GM12872 (cell line): ENCODE measurements around the gene LDLRAD3.

ENCODE experiments used
- TF ChIP-seq, protein P1 (sequence below): IDR thresholded peaks from 3 replicates; pipeline ENCODE4 v1.5.1; 2011; ENCODE audit warnings: low read depth, mild to moderate bottlenecking, low read length, moderate library complexity; ENCODE audit not compliant: insufficient read depth

Gene LDLRAD3

DNA sequence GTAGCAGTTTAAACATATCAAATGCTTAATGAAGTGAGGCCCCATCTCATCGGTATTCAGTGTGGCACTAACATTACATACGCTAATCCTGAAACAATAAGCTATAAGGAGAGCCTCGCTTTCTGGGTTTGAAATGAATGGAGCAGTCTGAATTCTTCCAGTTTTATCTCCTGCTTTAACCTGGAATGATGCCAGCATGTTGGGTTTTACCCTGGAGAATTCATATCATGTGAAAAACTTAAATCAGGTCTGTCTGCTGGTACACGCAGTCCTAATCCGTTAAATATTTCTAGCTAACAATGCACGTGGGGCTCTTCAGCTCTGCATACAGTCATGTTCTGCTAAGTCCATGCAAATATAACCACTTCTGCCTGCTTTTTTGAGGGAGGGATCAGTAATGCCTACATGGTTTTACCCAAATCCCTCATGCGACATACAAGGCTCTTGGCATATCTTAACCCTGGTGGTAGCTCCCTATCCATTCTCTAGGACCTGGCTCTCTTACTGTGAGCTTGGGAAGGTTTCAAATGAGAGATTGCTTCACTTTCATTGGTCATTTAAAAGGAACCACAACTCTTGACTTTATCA, 252.6 kb downstream of the LDLRAD3 start:
- TF ChIP-seq, protein P1, sequence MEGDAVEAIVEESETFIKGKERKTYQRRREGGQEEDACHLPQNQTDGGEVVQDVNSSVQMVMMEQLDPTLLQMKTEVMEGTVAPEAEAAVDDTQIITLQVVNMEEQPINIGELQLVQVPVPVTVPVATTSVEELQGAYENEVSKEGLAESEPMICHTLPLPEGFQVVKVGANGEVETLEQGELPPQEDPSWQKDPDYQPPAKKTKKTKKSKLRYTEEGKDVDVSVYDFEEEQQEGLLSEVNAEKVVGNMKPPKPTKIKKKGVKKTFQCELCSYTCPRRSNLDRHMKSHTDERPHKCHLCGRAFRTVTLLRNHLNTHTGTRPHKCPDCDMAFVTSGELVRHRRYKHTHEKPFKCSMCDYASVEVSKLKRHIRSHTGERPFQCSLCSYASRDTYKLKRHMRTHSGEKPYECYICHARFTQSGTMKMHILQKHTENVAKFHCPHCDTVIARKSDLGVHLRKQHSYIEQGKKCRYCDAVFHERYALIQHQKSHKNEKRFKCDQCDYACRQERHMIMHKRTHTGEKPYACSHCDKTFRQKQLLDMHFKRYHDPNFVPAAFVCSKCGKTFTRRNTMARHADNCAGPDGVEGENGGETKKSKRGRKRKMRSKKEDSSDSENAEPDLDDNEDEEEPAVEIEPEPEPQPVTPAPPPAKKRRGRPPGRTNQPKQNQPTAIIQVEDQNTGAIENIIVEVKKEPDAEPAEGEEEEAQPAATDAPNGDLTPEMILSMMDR = no peak

DNA sequence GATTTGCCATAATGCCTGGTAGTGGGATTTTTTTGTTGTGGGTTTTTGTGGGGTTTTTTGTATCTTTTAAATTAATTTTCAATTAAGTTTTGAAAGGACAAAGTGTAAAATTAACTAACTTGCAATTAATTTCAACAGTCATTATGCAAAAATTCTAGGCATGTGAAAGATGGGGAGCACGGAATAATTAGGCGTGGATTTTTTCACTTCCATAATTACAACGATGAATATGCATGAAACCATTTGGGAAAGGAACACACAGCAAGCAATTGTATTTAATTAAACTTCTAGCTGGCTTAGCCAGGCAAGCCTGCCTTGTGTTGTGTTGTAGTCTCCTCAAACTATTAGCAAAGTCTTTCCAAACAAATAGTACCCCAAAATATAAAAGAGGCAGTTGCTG, 257.5 kb downstream of the LDLRAD3 start:
- TF ChIP-seq, protein P1 = no peak

- TF ChIP-seq, protein P1 = no peak
Measured at GRCh38 chr11:36205536-36205935, 261.7 kb downstream of the LDLRAD3 start.

DNA sequence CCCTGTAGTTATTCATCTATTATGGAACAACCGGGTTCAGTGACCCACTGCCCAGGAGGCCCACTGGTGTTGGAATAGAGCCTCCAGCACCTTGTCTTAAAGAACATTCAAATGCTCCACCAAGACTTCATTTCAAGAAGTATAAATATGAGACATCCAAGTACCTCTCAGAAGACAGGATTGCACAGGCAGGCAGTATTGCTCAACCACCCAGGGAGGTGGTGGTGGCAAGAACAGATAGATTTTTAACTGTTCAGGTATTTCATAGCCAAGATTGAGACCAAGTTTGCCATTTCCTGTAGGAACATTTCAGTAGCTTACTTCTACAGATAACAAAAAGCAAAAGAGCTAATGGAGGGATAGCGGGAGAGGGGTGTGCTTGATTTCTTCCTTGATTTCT, 266.7 kb downstream of the LDLRAD3 start:
- TF ChIP-seq, protein P1 = no peak

- TF ChIP-seq, protein P1 = no peak
Measured at GRCh38 chr11:36211761-36212430, 268.0 kb downstream of the LDLRAD3 start.

DNA sequence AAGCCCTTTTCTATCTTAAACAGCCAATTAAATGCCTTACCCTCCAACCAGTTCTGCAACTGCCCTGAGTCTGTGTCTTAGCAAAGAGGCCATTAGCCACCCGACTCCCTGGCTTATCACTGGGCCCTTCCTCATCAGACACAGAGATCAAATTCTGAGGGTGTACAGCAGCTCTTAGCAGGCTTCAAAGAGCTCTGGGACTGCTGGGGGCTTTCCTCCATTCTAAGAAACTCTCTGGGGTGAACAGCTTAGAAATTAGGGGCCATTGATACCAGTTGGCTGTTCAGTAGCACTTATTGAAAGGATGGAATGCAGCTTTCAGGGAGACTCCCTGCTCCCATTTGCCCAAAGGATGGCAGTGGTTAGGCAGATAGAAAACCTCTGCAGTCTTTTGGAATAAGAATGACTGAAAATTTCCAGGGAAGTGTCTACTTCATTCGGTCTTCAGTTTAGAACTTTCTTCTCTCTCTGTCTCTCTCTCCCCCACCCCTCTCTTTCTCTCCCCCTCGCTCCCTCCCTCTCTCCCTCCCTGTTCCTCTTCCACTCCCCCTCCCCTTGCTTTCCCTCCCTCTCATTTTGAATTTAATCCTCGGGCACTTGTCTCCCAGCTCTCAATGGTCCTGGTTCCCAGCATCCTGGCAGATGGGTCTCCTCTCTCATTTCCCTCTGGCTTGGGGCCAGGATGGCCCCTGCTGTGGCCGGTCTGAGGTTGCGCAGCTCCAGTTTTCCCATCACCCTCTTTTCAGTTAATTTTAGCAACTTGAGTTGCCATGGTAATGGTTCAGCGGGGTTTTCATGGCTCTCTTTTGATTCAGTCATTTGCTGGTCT, 268.9 kb downstream of the LDLRAD3 start:
- TF ChIP-seq, protein P1 = no peak

DNA sequence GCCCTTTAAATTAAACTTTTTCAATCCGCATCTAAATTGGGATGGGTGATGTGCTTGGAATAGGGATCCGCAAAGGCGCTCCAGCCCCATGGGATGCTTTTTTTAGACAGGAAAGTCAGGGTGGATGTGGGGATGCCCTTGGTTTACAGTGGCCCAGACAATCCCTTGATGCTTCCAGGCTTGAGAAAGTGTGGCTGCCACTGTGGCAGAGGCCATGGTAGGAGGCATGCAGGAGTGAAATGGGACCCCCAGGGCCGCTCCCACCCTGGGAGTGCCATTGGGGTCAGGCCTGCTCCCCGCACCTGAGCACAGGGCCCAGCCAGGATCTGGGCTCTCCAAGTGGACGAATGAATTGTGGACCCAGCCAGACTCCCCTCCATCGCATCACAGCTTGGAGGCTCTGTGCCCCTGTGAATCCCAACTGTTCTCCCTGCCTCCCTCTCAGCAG, 269.6 kb downstream of the LDLRAD3 start:
- TF ChIP-seq, protein P1 = no peak
